Peyer's patch (tissue), 4 donors: ENCODE data around the gene A2M. TPM values are rescaled to one million over a fixed set of nuclear protein-coding genes. Genes with fewer than 3 reads are reported as not detected.

Experiments
- DNase-seq, 3 donors: peaks; one replicate each; pipeline ENCODE4 v3.0.0-alpha.2; 2017 to 2019
- H3K27ac ChIP-seq, 4 donors: fragments of 200-600 bp; sonication (generic); one replicate each; pipeline ENCODE4 v1.5.1; 2016 to 2019
- H3K27me3 ChIP-seq, 2 donors: fragments of 200-600 bp; sonication (generic); one replicate each; pipeline ENCODE4 v1.5.1; 2019
- H3K36me3 ChIP-seq, 3 donors: fragments of 200-600 bp; sonication (generic); one replicate each; pipeline ENCODE4 v1.5.1; 2016 to 2019
- H3K4me1 ChIP-seq, 4 donors: fragments of 200-600 bp; sonication (generic); one replicate each; pipeline ENCODE4 v1.5.1; 2016 to 2019
- H3K4me3 ChIP-seq, 4 donors: fragments of 200-600 bp; sonication (generic); 1 replicate in 3 of 4; 2 replicates in 1 of 4; pipeline ENCODE4 v1.5.1; 2016 to 2019; ENCODE audit warnings: mild to moderate bottlenecking in 1 of 4
- H3K9me3 ChIP-seq, 4 donors: fragments of 200-600 bp; sonication (generic); one replicate each; pipeline ENCODE4 v1.5.1; 2016 to 2019; ENCODE audit warnings: mild to moderate bottlenecking in 1 of 4
- POLR2A ChIP-seq, 2 donors: fragments of 450-650 bp; IDR thresholded peaks; one replicate each; pipeline ENCODE4 v1.5.1; 2017; ENCODE audit warnings: antibody characterized with exemption in 2 of 2, mild to moderate bottlenecking in 2 of 2, moderate library complexity in 2 of 2
- total RNA-seq, 4 donors: library from RNA; depleted of rRNA; stranded (reverse); fragments of >200 nt; gene quantifications; one replicate each; pipeline ENCODE4 v1.1.0, GENCODE V29; 2016
- TF ChIP-seq, protein P1 (sequence below), 6 experiments: fragments of 450-650 bp in 4 of 6; fragments of 200-600 bp in 2 of 6; sonication (generic) in 1 of 6; IDR thresholded peaks; one replicate each; pipeline ENCODE4 v1.5.1; 2017 to 2019; ENCODE audit warnings: antibody characterized with exemption in 6 of 6, mild to moderate bottlenecking in 3 of 6, moderate library complexity in 1 of 6

A2M gene
- total RNA-seq, 4 donors from 2014 or later, result 39.8 to 201 (median 88.8) TPM

DNA sequence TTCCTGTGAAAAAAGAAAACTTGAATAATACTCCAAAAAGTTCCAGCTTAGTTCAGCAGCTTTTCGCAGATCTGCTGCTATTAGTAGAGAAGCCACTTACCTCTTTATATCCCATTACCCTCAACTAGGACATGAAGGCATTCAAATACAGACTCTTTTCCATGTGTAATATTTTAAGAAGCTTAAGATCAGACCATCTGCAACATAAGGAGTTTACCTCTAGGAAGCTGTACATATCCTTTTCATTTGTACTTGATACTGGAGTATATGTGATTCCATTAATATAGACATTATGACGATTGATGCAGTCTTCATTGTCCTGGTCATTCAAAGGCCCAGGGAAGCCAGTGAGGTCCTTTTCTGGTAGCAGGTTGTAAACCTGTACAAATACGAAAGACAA is 20.4 kb downstream of the A2M start:
- no peaks in the 10 kb centered on the region for H3K4me1 ChIP-seq
- no peak overlapping the region for H3K27ac ChIP-seq
- no peaks in the 10 kb centered on the region for H3K9me3 ChIP-seq
- TF ChIP-seq POLR2A (IDR thresholded peaks at IDR 0.05), result no peak
- DNase-seq, result no peak
- H3K36me3 ChIP-seq, result peaks cover 0 to 44% (median 0%) of the 10 kb centered on the region in 3 donors
- no peak overlapping the region for H3K4me3 ChIP-seq
- no peaks in the 10 kb centered on the region for H3K27me3 ChIP-seq

DNA sequence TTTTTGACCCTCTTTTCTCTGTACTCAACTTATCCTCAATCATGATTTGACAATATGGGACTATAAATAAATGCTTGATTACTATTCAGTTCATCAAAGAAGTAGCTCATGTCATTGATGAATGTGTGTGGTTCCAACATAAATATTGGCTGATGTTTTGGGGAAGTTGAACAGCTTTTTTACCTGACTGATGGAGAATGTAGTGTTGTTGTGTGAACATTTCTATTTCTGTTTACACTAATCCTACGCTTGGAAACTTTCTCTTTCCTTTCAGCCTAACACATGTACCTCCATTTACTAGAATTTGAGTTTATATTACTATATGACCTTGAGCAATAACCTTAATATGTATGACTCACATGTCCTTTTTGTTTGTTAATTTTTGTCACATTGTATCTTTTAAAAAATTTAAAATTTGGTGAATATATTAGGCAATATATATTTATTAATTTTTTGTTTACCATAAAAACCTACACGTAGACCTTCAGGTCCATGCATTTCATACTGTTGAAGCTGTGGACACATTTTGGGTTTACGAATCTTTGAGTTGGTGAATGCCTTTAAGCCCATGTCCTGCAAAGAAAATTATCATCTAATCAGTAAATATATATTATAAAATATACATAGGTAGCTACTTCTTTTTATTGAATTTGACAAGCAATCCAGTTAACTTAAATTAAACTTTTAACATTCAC is 21.1 kb downstream of the A2M start:
- Histone ChIP-seq H3K4me1 (no peaks in the 10 kb centered on the region), H3K27me3 (no peaks in the 10 kb centered on the region), H3K4me3 (no peak overlapping the region), H3K27ac (no peak overlapping the region), H3K9me3 (no peaks in the 10 kb centered on the region), H3K36me3 (peaks cover 0 to 51% (median 0%) of the 10 kb centered on the region in 3 donors)
- DNase-seq, result no peak
- TF ChIP-seq, protein P1, sequence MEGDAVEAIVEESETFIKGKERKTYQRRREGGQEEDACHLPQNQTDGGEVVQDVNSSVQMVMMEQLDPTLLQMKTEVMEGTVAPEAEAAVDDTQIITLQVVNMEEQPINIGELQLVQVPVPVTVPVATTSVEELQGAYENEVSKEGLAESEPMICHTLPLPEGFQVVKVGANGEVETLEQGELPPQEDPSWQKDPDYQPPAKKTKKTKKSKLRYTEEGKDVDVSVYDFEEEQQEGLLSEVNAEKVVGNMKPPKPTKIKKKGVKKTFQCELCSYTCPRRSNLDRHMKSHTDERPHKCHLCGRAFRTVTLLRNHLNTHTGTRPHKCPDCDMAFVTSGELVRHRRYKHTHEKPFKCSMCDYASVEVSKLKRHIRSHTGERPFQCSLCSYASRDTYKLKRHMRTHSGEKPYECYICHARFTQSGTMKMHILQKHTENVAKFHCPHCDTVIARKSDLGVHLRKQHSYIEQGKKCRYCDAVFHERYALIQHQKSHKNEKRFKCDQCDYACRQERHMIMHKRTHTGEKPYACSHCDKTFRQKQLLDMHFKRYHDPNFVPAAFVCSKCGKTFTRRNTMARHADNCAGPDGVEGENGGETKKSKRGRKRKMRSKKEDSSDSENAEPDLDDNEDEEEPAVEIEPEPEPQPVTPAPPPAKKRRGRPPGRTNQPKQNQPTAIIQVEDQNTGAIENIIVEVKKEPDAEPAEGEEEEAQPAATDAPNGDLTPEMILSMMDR (IDR thresholded peaks at IDR 0.05), result no peak
- no peak for TF ChIP-seq POLR2A (IDR thresholded peaks at IDR 0.05)

DNA sequence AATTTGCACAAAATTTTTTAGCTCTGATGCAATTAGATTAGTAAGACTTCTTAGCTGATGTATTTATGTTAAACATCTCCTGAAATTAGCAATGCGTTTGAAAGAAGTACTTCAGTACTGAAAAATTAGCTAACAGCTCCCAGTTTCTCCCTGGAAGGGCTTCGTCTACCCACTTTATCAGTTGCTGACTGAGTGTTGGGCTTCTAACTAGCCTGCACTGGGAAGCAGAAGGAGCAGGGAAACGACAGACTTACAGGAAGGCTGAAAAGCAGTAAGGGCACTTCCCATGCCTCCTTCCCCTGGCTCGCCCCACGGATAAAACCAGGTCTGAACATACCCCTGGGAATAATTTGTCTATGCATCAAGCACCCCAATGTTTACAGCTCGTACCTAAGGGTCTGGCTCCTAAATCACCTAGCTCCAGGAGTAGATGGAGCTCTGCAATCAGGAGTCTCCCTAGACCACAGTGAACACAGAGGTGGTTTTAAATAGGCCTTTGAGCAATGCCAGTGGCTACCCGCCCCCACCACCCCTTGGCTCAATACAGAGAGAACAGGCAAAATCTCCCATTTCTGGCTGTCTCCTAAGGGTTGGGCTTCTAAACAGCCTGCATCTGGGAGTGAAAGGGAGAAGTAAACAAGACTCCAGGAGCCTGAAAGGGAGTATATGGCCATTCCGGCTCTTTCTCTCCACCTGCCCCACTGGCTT is 23.7 kb downstream of the A2M start:
- no peak for DNase-seq
- no peak overlapping the region for H3K4me3 ChIP-seq
- no peak for TF ChIP-seq POLR2A (IDR thresholded peaks at IDR 0.05)
- TF ChIP-seq, protein P1 (IDR thresholded peaks at IDR 0.05), result no peak
- no peaks in the 10 kb centered on the region for H3K27me3 ChIP-seq
- no peaks in the 10 kb centered on the region for H3K9me3 ChIP-seq
- peaks cover 0 to 46% (median 0%) of the 10 kb centered on the region in 3 donors for H3K36me3 ChIP-seq
- H3K4me1 ChIP-seq, result no peaks in the 10 kb centered on the region
- no peak overlapping the region for H3K27ac ChIP-seq

GRCh38 chr12:9090220-9090619 is 25.5 kb downstream of the A2M start:
- Histone ChIP-seq H3K4me3 (no peak overlapping the region), H3K27me3 (no peaks in the 10 kb centered on the region), H3K36me3 (peaks cover 0 to 38% (median 0%) of the 10 kb centered on the region in 3 donors), H3K4me1 (no peaks in the 10 kb centered on the region), H3K9me3 (no peaks in the 10 kb centered on the region), H3K27ac (no peak overlapping the region)
- DNase-seq, result no peak
- TF ChIP-seq, protein P1 (IDR thresholded peaks at IDR 0.05), result no peak
- no peak for TF ChIP-seq POLR2A (IDR thresholded peaks at IDR 0.05)

DNA sequence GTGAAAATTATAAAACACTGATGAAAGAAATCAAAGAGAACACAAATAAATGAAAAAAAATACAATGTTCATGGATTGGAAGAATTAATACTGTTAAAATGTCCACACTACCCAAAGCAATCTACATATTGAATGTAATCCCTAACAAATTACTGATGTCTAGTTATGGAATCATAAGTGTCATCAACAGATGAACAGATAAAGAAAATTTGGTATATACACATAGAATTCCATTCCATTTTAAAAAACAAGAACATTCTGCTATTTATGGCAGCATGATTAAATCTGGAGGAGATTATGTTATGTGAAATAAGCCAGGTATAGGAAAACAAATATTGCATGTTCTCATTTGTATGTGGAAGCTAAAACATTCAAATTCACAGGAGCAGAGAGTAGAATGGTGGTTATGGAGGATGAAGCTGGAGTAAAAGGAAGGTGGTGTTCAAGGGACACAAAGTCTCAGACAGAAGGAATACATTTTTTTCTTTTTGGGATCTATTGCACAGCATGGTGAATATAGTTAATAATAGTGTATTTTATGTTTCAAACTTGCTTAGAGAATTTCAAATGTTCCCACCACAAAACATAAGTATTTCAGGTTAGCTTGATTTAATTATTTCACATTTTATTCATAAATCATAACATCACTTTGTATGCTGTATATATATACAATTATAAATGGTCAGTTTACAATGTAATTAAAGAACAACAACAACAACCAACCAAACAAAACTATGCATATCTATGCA is 28.5 kb downstream of the A2M start:
- H3K27me3 ChIP-seq, result no peaks in the 10 kb centered on the region
- TF ChIP-seq POLR2A (IDR thresholded peaks at IDR 0.05), result no peak
- TF ChIP-seq, protein P1 (IDR thresholded peaks at IDR 0.05), result no peak
- no peak overlapping the region for H3K27ac ChIP-seq
- no peak for DNase-seq
- H3K4me1 ChIP-seq, result no peaks in the 10 kb centered on the region
- peaks cover 0 to 33% (median 0%) of the 10 kb centered on the region in 3 donors for H3K36me3 ChIP-seq
- H3K9me3 ChIP-seq, result peaks cover 0 to 4% (median 0%) of the 10 kb centered on the region in 4 donors
- no peak overlapping the region for H3K4me3 ChIP-seq
